Testis (tissue), 3 donors: ENCODE results near the gene UBAC1. TPM values are rescaled to one million over a fixed set of nuclear protein-coding genes. Genes with fewer than 3 reads are reported as not detected.

Experiments
- DNase-seq: peaks from one replicate; pipeline ENCODE4 v3.0.0-alpha.2; 2019
- H3K27ac ChIP-seq, 2 donors: fragments of 200-600 bp; sonication (generic); one replicate each; pipeline ENCODE4 v1.5.1; 2019
- H3K27me3 ChIP-seq: fragments of 200-600 bp; sonication (generic); one replicate; pipeline ENCODE4 v1.5.1; 2019
- H3K36me3 ChIP-seq: fragments of 200-600 bp; sonication (generic); one replicate; pipeline ENCODE4 v1.5.1; 2017; ENCODE audit warnings: low read depth; ENCODE audit errors: missing control alignments
- H3K4me1 ChIP-seq: fragments of 200-600 bp; sonication (generic); one replicate; pipeline ENCODE4 v1.5.1; 2019
- H3K4me3 ChIP-seq, 2 donors: fragments of 200-600 bp; sonication (generic); one replicate each; pipeline ENCODE4 v1.5.1; 2017 to 2019
- H3K9me3 ChIP-seq: fragments of 200-600 bp; sonication (generic); one replicate; pipeline ENCODE4 v1.5.1; 2017
- CTCF ChIP-seq, 3 experiments: fragments of 450-650 bp in 2 of 3; fragments of 200-600 bp in 1 of 3; sonication (generic) in 1 of 3; IDR thresholded peaks; one replicate each; pipeline ENCODE4 v1.5.1; 2016 to 2019; ENCODE audit warnings: antibody characterized with exemption in 3 of 3, mild to moderate bottlenecking in 2 of 3, moderate library complexity in 1 of 3
- POLR2A ChIP-seq: fragments of 450-650 bp; IDR thresholded peaks from one replicate; pipeline ENCODE4 v1.6.1; 2017; ENCODE audit warnings: antibody characterized with exemption, mild to moderate bottlenecking, moderate library complexity
- WGBS, 2 donors: methylation state at CpG; one replicate each; pipeline ENCODE4 v1.1.5; 2018; 5-methylcytosine and 5-hydroxymethylcytosine counted together
- intact Hi-C: fragments of 100-400 bp; cut with DNase I; formaldehyde crosslinking; loops from one replicate; pipeline ENCODE4 v1.15.1; 2023; ENCODE audit warnings: low total_unique reads
- polyA plus RNA-seq: library from polyadenylated mRNA; stranded (reverse); fragments of 350-450 nt; fragmentation: Illumina TruSeq; extraction: RNeasy Lipid Tissue Mini Kit (QIAGEN cat#74804); gene quantifications from one replicate; pipeline ENCODE4 v1.2.3, GENCODE V29; 2014; ENCODE audit warnings: low read depth, low replicate concordance; ENCODE audit not compliant: insufficient read depth
- total RNA-seq, 2 donors: library from RNA; depleted of rRNA; stranded (reverse); fragments of >200 nt; gene quantifications; one replicate each; pipeline ENCODE4 v1.2.3, GENCODE V29; 2016

The UBAC1 gene
- total and polyA plus RNA-seq, 3 donors from 2014 or later: 82.2 to 99.5 (median 92.5) TPM

- no peaks in the 10 kb centered on the region for H3K36me3 ChIP-seq
- no peaks in the 10 kb centered on the region for H3K27me3 ChIP-seq
- DNase-seq: no peak
- H3K27ac ChIP-seq: no peak overlapping the region
- WGBS, 2 donors: 92 to 97% methylated on average over 3 to 16 of the region's 16 CpGs
- H3K9me3 ChIP-seq: no peaks in the 10 kb centered on the region
- TF ChIP-seq CTCF (IDR thresholded peaks at IDR 0.05) (no peak), POLR2A (no peak)
- H3K4me1 ChIP-seq: peaks cover 8% of the 10 kb centered on the region
- intact Hi-C loops: no loop called here
- no peak overlapping the region for H3K4me3 ChIP-seq
These were observed 37.4 kb upstream of the UBAC1 start for GRCh38 chr9:135998410-135999071.

- TF ChIP-seq CTCF (IDR thresholded peaks at IDR 0.05): no peak
- no peak for TF ChIP-seq POLR2A
- no peak for DNase-seq
- no peak overlapping the region for H3K27ac ChIP-seq
- H3K9me3 ChIP-seq: no peaks in the 10 kb centered on the region
- H3K4me1 ChIP-seq: peaks cover 8% of the 10 kb centered on the region
- intact Hi-C loops: no loop called here
- no peaks in the 10 kb centered on the region for H3K36me3 ChIP-seq
- no peaks in the 10 kb centered on the region for H3K27me3 ChIP-seq
- no peak overlapping the region for H3K4me3 ChIP-seq
- 78% methylated on average over 10 of the region's 10 CpGs; no CpG with 5 or more reads in 1 of the 2 donors for WGBS, 2 donors
These were observed 36.8 kb upstream of the UBAC1 start for GRCh38 chr9:135998016-135998380.

- Histone ChIP-seq H3K4me1 (peaks cover 12% of the 10 kb centered on the region), H3K27ac (no peak overlapping the region), H3K9me3 (no peaks in the 10 kb centered on the region), H3K27me3 (no peaks in the 10 kb centered on the region), H3K4me3 (no peak overlapping the region), H3K36me3 (no peaks in the 10 kb centered on the region)
- intact Hi-C loops: no loop called here
- WGBS, 2 donors: 86 to 88% methylated on average over 30 to 34 of the region's 34 CpGs
- TF ChIP-seq POLR2A (no peak), CTCF (IDR thresholded peaks at IDR 0.05) (no peak)
- no peak for DNase-seq
These were observed 36.2 kb upstream of the UBAC1 start for GRCh38 chr9:135997090-135998015.

GRCh38 chr9:135995816-135996215 lies 34.6 kb upstream of the UBAC1 start:
- H3K27me3 ChIP-seq: no peaks in the 10 kb centered on the region
- no peaks in the 10 kb centered on the region for H3K9me3 ChIP-seq
- H3K27ac ChIP-seq: no peak overlapping the region
- TF ChIP-seq CTCF (IDR thresholded peaks at IDR 0.05) (no peak), POLR2A (no peak)
- no peak for DNase-seq
- 96 to 97% methylated on average over 7 to 21 of the region's 21 CpGs for WGBS, 2 donors
- intact Hi-C loops: no loop called here
- no peaks in the 10 kb centered on the region for H3K36me3 ChIP-seq
- H3K4me3 ChIP-seq: no peak overlapping the region
- H3K4me1 ChIP-seq: peaks cover 18% of the 10 kb centered on the region
